ENCODE data around the gene UBA1.

The UBA1 gene

GRCh38 chrX:47178337-47178736, 15.3 kb upstream of the UBA1 start:
- Histone ChIP-seq H2AFZ (ENCODE audit: low read length) (no peak overlapping the region), H3F3A (ENCODE audit: low read depth) (no peaks in the 10 kb centered on the region), H3K9me2 (replicated peaks; ENCODE audit: low read depth, low read length) (no peaks in the 10 kb centered on the region), H4K20me1 (ENCODE audit: insufficient read depth, low read length, poor library complexity, severe bottlenecking) (no peaks in the 10 kb centered on the region), H3K4me2 (ENCODE audit: low read depth, low read length, poor library complexity, severe bottlenecking) (no peak overlapping the region), H3K9me3 (ENCODE audit: insufficient read depth, low read depth, low read length) (no peaks in the 10 kb centered on the region), H3K36me3 (ENCODE audit: insufficient read depth, low read length) (peaks cover 89% of the 10 kb centered on the region; the same call in 1 of the 2 replicates), H3K4me1 (ENCODE audit: insufficient read depth, low read length, poor library complexity, severe bottlenecking) (no peaks in the 10 kb centered on the region), H3K9ac (ENCODE audit: low read depth, low read length, poor library complexity, severe bottlenecking) (no peak overlapping the region), H3K27me3 (ENCODE audit: insufficient read depth, low read length, poor library complexity, severe bottlenecking) (no peaks in the 10 kb centered on the region), H3K79me2 (ENCODE audit: insufficient read depth, low read length) (no peaks in the 10 kb centered on the region), H3K4me3 (ENCODE audit: low read length, poor library complexity, severe bottlenecking) (no peak overlapping the region)
- TF ChIP-seq EZH2phosphoT487 (IDR thresholded peaks at IDR 0.05; ENCODE audit: borderline replicate concordance), result no peak

DNA sequence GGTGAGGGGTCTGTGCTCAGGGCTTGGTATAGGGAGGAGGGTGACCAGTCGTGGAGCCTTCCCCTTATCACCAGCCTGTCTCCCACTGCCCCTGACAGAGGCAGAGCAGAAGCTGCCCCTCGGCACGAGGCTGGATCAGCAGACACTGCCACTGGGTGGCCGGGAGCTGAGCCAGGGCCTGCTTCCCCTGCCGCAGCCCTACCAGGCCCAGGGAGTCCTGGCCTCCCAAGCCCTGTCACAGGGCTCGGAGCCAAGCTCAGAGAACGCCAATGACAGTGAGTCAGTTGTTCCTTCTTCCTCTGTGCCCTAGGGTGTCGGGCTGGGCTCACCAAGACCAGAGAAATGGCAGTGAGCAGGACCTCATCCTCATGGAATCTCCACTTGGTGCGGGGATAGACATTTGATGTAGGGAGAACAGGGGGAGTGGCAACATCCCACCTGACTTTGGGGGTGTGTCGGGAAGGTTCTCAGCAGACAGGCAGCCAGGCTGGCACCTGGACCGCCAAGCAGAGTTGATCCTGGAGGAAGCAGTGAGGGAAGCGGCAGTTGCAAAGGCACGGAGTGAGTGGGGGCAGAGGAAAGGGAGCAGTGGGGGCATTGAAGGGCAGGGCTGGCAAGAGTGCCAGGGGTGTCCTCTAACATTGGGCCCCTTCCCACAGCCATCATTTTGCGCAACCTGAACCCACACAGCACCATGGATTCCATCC, 14.3 kb upstream of the UBA1 start:
- H3K27me3 ChIP-seq (ENCODE audit: insufficient read depth, low read length, poor library complexity, severe bottlenecking), result no peaks in the 10 kb centered on the region
- H3K4me2 ChIP-seq (ENCODE audit: low read depth, low read length, poor library complexity, severe bottlenecking), result no peak overlapping the region
- no peak overlapping the region for H3K9ac ChIP-seq (ENCODE audit: low read depth, low read length, poor library complexity, severe bottlenecking)
- no peaks in the 10 kb centered on the region for H3K9me2 ChIP-seq (replicated peaks; ENCODE audit: low read depth, low read length)
- no peak overlapping the region for H2AFZ ChIP-seq (ENCODE audit: low read length)
- H3K9me3 ChIP-seq (ENCODE audit: insufficient read depth, low read depth, low read length), result no peaks in the 10 kb centered on the region
- no peaks in the 10 kb centered on the region for H4K20me1 ChIP-seq (ENCODE audit: insufficient read depth, low read length, poor library complexity, severe bottlenecking)
- H3F3A ChIP-seq (ENCODE audit: low read depth), result no peaks in the 10 kb centered on the region
- H3K4me1 ChIP-seq (ENCODE audit: insufficient read depth, low read length, poor library complexity, severe bottlenecking), result no peaks in the 10 kb centered on the region
- H3K4me3 ChIP-seq (ENCODE audit: low read length, poor library complexity, severe bottlenecking), result no peak overlapping the region
- H3K36me3 ChIP-seq (ENCODE audit: insufficient read depth, low read length), result peaks cover 81% of the 10 kb centered on the region; the same call in 1 of the 2 replicates
- TF ChIP-seq CTCF (conservative IDR thresholded peaks at IDR 0.05; ENCODE audit: low read length), result no peak
- TF ChIP-seq EZH2phosphoT487 (IDR thresholded peaks at IDR 0.05; ENCODE audit: borderline replicate concordance), result no peak
- H3K79me2 ChIP-seq (ENCODE audit: insufficient read depth, low read length), result no peaks in the 10 kb centered on the region

DNA sequence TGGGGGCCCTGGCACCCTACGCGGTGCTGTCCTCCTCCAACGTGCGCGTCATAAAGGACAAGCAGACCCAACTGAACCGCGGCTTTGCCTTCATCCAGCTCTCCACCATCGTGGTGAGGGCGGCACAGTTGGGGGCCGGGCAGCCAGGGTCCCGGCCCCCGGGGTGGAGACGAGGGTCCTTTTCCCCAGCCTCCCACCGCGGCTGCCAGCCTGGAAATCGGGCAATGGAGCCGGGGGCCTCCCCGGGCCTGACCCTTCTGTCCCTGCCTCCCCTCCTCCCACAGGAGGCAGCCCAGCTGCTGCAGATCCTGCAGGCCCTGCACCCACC, 13.7 kb upstream of the UBA1 start:
- Histone ChIP-seq H3K9ac (ENCODE audit: low read depth, low read length, poor library complexity, severe bottlenecking) (no peak overlapping the region), H3K79me2 (ENCODE audit: insufficient read depth, low read length) (no peaks in the 10 kb centered on the region), H3K4me2 (ENCODE audit: low read depth, low read length, poor library complexity, severe bottlenecking) (no peak overlapping the region), H3K9me2 (replicated peaks; ENCODE audit: low read depth, low read length) (no peaks in the 10 kb centered on the region), H3F3A (ENCODE audit: low read depth) (no peaks in the 10 kb centered on the region), H2AFZ (ENCODE audit: low read length) (no peak overlapping the region), H3K36me3 (ENCODE audit: insufficient read depth, low read length) (peaks cover 79% of the 10 kb centered on the region; the same call in 1 of the 2 replicates), H3K4me3 (ENCODE audit: low read length, poor library complexity, severe bottlenecking) (no peak overlapping the region), H3K9me3 (ENCODE audit: insufficient read depth, low read depth, low read length) (no peaks in the 10 kb centered on the region), H3K4me1 (ENCODE audit: insufficient read depth, low read length, poor library complexity, severe bottlenecking) (no peaks in the 10 kb centered on the region), H3K27me3 (ENCODE audit: insufficient read depth, low read length, poor library complexity, severe bottlenecking) (no peaks in the 10 kb centered on the region), H4K20me1 (ENCODE audit: insufficient read depth, low read length, poor library complexity, severe bottlenecking) (no peaks in the 10 kb centered on the region)
- TF ChIP-seq CTCF (conservative IDR thresholded peaks at IDR 0.05; ENCODE audit: low read length) (no peak), EZH2phosphoT487 (IDR thresholded peaks at IDR 0.05; ENCODE audit: borderline replicate concordance) (no peak)

DNA sequence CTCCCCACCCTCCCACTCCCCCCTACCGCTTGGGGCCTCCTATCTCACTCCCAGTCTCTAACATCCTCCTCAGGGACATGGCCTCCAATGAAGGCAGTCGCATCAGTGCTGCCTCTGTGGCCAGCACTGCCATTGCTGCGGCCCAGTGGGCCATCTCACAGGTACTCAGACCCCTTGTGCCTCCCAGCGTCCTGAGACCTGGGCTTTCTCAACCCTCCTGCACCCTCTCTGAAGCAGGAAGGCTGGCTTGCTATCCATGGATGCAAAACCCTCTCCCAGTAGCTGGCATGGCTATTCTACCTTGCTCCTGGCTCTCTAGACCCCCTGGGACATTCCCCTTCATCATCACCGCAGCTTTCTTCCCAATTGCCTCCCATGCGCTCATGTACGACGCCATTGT, 13.3 kb upstream of the UBA1 start:
- Histone ChIP-seq H3K4me1 (ENCODE audit: insufficient read depth, low read length, poor library complexity, severe bottlenecking) (no peaks in the 10 kb centered on the region), H3F3A (ENCODE audit: low read depth) (no peaks in the 10 kb centered on the region), H3K9ac (ENCODE audit: low read depth, low read length, poor library complexity, severe bottlenecking) (no peak overlapping the region), H3K4me2 (ENCODE audit: low read depth, low read length, poor library complexity, severe bottlenecking) (no peak overlapping the region), H3K4me3 (ENCODE audit: low read length, poor library complexity, severe bottlenecking) (no peak overlapping the region), H3K79me2 (ENCODE audit: insufficient read depth, low read length) (no peaks in the 10 kb centered on the region), H3K9me2 (replicated peaks; ENCODE audit: low read depth, low read length) (no peaks in the 10 kb centered on the region), H4K20me1 (ENCODE audit: insufficient read depth, low read length, poor library complexity, severe bottlenecking) (no peaks in the 10 kb centered on the region), H3K27me3 (ENCODE audit: insufficient read depth, low read length, poor library complexity, severe bottlenecking) (no peaks in the 10 kb centered on the region), H2AFZ (ENCODE audit: low read length) (no peak overlapping the region), H3K9me3 (ENCODE audit: insufficient read depth, low read depth, low read length) (no peaks in the 10 kb centered on the region), H3K36me3 (ENCODE audit: insufficient read depth, low read length) (peaks cover 74% of the 10 kb centered on the region; the same call in 1 of the 2 replicates)
- TF ChIP-seq CTCF (conservative IDR thresholded peaks at IDR 0.05; ENCODE audit: low read length) (no peak), EZH2phosphoT487 (IDR thresholded peaks at IDR 0.05; ENCODE audit: borderline replicate concordance) (no peak)
